Posterior vena cava (tissue), 2 donors: ENCODE results near the gene MAN2A1. TPM values are rescaled to one million over a fixed set of nuclear protein-coding genes. Genes with fewer than 3 reads are reported as not detected.
"Not testable (repeated sequence)": the region's sequence is repeated elsewhere in the genome, so short reads cannot be mapped to it uniquely, and the experiment has no call there.

Experiments
- DNase-seq: peaks from one replicate; pipeline ENCODE4 v3.0.0-alpha.2; 2020; ENCODE audit warnings: low spot score
- intact Hi-C, 2 donors: fragments of 100-400 bp; cut with DNase I; formaldehyde crosslinking; loops; one replicate each; pipeline versions ENCODE4 v1.14.1 to v1.14.2; 2022 to 2023
- total RNA-seq, 2 donors: library from RNA; stranded (reverse); fragmentation: NEBNext Ultra II Directional; extraction: Animal tissue kit (Norgen Biotek cat#: 25700); gene quantifications; one replicate each; pipeline ENCODE4 v1.2.1, GENCODE V29; 2021
- donor health status: DM: yes; HTN: yes; CAD: no.
- donor health status: DM: yes; HTN: yes; CAD: no.

MAN2A1 gene
- total RNA-seq, 2 donors from 2014 or later, result 43.9 to 44.5 TPM

GRCh38 chr5:109880907-109881685 is 191.4 kb downstream of the MAN2A1 start:
- intact Hi-C loops, result no loop called here

DNA sequence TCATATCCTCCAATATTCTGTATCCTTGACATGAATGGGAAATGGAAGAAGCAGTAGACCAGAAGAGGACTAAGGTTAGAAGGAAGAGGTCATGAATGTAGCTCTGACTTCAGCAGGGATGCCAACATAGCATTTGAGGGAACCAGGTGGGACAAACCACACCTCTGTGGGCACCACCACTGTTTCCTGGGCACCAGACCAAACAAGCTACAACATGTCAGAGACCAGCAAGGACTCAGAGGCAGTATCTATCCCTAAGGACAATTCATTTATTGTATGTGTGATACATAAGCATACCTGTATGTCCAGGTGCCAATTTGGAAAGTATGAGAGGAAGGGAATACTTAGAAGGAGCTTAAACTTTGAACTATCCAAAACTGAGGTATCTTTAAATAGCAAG is 192.8 kb downstream of the MAN2A1 start:
- DNase-seq, result no peak
- intact Hi-C loops, result no loop called here

More at GRCh38 chr5:109880907-109881685, 191.4 kb downstream of the MAN2A1 start:
- no peak for DNase-seq

DNA sequence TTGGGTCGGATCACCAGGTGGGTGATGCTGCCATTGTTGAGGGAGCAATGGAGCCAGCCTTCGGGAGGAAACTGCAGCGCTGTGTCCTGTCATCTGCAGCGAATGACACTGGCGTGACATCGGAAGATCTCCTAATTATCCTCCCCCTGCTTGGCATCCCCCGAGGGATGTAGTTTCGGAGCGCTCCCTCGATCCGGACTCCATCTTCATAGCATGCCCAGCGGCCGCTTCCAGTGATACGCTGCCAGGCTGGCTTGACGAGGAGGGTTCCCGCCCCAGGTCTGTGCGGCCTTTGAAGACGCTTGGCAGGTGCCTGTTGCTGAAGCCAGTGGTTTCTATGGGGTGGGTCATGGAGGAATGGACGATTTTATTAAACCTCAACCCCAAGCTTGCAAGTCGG is 194.9 kb downstream of the MAN2A1 start:
- intact Hi-C loops, result no loop called here
- peak; percentile 79 for DNase-seq

- intact Hi-C loops, result no loop called here
- peak; percentile 70 for DNase-seq
These were observed 195.5 kb downstream of the MAN2A1 start for GRCh38 chr5:109885205-109885604.

DNA sequence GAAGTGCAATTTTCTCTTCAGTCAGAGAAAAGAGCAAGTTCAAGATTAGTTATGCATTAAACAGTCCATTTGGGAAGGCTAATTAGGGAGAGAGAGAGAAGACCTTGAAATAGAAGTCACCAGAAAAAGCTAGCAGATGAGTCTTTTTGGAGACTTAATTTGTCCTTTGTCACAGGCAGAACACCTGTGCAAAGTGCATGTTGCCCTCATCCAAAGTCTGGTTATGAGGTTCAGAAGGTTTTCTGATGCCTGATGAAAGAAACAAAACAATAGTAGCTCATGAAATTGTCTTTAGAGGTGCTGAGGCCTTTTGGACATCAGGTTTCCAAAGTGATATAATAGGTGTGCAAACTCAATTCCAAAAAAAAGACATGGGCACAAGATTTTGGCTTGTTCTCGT is 199.3 kb downstream of the MAN2A1 start:
- intact Hi-C loops, result no loop called here
- DNase-seq, result no peak

GRCh38 chr5:109893271-109893670 is 203.5 kb downstream of the MAN2A1 start:
- DNase-seq, intact Hi-C loops: not testable (repeated sequence)

DNA sequence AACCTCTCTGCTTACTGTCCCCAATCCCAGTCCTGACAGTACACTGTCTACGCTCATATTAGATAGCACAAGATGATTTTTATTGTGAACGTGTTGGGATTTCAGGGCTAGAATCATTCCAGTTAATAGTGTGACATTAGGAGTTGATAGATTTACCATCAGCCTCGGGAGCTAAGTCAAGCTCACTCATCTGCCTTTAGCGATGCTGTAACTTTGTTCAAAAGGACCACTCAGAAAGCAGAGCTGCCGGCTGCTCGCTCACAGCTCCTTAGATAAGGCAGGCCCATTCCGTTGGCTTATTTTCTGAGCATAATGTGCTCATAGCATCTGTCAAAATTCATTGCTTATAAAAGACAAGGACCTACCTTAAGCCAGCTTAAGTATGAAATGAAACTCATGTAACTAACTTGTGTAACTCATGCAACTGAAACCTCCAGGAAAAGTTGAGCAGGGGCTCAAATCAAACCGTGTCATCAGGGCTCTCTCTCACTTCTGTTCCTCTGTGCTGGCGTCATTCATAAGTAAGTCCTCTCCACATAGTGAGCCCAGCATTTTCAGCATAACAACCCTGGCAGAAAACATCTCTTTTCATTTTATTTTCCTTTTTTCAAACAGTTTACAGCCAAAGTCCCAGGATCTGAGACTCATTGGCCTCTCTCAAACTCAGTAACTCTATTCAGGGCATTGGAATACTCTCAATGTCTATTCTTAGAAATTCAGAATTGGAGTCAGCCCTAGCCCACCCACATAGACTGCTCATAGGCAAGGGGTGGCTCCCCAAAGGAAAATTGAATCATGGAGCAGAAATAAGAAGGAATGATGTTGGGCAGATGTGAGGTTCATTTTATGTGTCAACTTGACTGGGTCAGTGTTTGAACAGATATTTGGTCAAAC is 208.8 kb downstream of the MAN2A1 start:
- no peak for DNase-seq

DNA sequence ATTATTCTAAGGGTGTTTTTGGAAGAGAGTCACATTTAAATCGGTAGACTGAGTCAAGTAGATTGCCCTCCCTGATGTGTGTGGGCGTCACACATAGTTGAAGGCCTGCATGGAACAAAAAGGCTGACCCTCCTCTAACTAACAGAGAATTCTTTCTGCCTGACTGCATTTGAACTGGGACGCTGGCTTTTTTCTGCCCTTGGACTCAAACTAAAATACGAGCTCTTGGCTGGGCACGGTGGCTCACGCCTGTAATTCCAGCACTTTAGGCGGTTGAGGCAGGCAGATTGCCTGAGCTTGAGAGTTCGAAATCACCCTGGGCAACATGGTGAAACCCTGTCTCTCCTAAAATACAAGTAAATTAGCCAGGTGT is 209.4 kb downstream of the MAN2A1 start:
- no peak for DNase-seq
- intact Hi-C loops, result no loop called here

More for the DNA sequence above, 208.8 kb downstream of the MAN2A1 start:
- intact Hi-C loops, result no loop called here

DNA sequence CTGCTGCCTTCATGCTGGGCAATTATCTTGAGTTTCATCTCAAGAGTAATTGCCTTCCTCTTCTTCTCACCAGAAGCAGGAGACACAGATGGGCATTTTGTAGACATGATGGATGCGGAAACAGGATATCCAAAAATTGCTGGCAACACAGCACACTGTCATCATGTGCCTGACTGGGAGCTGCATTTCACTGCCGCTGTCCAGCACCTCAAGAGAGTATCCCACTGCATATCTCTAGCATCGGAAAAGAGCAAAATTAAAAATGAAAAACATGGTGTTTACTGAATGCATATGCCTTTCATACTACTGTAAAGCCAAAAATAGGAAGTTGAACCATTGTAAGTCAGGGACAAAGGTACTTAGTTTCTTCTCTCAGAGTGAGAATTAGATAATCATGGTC is 210.7 kb downstream of the MAN2A1 start:
- intact Hi-C loops, result no loop called here
- DNase-seq, result no peak

DNA sequence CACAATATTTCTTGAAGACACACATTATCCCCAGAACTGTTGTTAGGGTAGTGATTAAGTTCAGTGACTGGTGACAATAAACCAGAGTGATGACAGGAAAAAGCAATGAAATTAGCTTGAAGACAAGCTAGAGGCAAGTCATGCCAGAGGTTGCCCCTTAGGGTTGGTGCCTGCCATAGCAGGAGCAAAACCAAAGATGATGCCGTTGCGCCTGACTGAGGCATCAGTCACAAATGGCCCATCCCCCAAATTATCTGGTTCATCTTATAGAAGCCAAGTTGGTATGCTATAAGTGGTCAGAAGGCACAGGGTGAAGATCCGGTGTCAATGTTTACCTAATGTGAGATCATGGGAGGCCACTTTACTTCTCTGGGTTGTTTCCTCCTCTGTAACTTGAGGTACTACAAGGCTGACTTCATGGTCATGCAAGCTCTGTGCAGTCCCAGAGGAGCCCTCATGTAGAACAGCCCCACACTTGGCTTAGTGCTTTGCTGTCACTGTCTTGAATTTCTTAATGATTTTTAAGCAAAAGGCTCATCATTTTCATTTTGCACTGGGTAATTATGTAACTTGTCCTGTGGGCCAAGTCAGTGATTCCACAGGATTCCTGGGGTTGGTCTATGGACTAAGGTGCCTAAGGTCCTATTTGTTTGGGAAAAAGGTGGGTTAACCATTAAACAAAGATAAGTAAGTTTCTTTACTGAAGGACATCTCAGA is 211.3 kb downstream of the MAN2A1 start:
- intact Hi-C loops, result no loop called here
- no peak for DNase-seq

- intact Hi-C loops, result no loop called here
- DNase-seq, result no peak
These were observed 211.9 kb downstream of the MAN2A1 start for GRCh38 chr5:109901628-109901981.

DNA sequence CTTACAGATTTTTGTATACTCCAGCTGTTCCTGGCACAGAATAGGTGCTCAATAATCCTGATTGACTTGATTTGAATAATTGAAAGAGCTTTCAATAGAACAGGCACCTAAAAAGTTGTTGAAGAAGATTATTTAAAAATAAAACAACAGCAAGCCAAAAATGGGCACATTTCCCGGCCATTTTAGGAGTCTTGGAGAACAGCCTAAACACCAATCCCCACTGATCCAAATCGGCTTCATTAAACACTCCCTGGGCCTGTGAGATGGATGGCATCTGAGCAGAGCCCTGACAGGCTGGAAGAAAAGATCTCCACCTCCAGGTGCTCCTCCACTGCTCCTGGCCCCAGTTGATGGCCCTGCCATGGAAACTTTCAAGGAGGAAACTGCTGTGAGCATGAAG is 213.3 kb downstream of the MAN2A1 start:
- intact Hi-C loops, result no loop called here
- no peak for DNase-seq

- intact Hi-C loops, result no loop called here
- no peak for DNase-seq
These were observed 216.2 kb downstream of the MAN2A1 start for GRCh38 chr5:109905906-109906305.

DNA sequence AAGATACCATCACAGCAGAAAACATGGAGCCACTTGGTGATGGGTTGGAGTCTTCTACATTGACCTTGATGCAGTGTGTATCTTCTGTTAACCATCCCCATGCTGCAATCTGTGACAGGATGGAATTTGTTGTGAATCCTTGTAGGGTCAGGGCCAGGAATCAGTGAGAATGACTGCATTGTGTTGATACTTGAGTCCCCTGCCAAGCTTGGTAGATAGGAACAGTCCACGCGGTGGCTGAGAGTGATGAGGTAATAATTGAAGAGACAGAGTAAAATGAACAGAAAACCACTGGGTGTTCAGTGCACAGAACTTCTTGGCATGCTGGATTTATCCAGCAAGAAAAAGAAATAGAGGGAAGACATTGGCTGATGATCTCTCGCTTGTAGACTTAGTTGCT is 217.5 kb downstream of the MAN2A1 start:
- no peak for DNase-seq
- intact Hi-C loops, result no loop called here

DNA sequence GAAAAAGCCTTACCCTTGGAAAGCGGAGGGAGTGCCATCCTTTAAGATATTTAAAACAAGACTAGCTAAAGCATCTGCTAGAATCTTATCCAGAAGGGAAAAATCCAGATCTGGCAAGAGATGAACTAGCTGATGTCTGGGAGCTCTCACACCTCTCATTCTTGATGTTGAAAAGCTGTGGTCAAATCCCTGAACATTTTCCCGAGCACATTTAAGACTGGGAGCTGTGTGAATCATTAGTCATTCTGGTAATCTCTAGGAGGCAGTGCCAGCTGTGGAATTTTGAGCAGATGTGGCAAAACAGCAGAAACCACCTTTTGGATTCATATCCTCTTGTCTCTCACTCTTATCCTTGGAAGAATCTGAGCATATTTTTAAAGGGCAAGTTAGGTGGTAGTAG is 218.0 kb downstream of the MAN2A1 start:
- intact Hi-C loops, result no loop called here
- no peak for DNase-seq

- DNase-seq, result no peak
- intact Hi-C loops, result no loop called here
These were observed 218.6 kb downstream of the MAN2A1 start for GRCh38 chr5:109908366-109908765.

GRCh38 chr5:109910874-109911273 is 221.1 kb downstream of the MAN2A1 start:
- no peak for DNase-seq
- intact Hi-C loops, result no loop called here

GRCh38 chr5:109911731-109912130 is 222.0 kb downstream of the MAN2A1 start:
- no peak for DNase-seq
- intact Hi-C loops, result no loop called here

DNA sequence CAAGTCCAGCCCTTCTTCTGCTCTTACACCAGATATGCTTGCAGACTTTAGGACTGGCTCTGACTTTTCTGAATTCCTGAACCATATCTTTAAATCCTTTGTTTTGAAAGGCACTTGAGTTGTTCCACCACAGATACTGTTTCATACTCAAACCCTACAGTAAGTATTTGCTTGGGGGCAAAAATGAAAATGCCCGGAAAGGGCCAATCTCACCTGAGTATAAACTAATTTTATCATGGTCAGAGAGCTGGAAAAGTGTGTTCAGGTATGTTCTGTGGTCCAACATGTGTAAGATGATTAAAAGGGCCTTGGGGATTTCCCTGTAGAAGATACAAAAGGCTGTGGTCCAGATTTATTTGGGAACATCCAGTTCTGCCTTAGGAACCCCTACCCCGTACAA is 225.2 kb downstream of the MAN2A1 start:
- intact Hi-C loops, result no loop called here
- DNase-seq, result no peak
